GM10248 (cell line): ENCODE data around the gene MATN4.

Source experiments
- CTCF ChIA-PET: fragments of 300-600 bp; sonication (Branson Sonifier 250); formaldehyde crosslinking; extraction: SDS; loops from one replicate; lab custom pipeline; 2021; ENCODE audit warnings: antibody characterized with exemption; lab: Yijun Ruan, JAX
- POLR2A ChIA-PET: fragments of 350-650 bp; sonication (Branson Sonifier 250); formaldehyde crosslinking; extraction: SDS; loops from one replicate; lab custom pipeline; 2020; ENCODE audit warnings: antibody characterized with exemption; lab: Yijun Ruan, JAX
- DNase-seq: peaks from one replicate; pipeline ENCODE4 v3.0.0; 2012; ENCODE audit errors: extremely low spot score
- CTCF ChIP-seq: IDR thresholded peaks from 2 replicates; pipeline ENCODE4 v1.5.1; 2012; ENCODE audit warnings: mild to moderate bottlenecking, low read depth; ENCODE audit errors: extremely low read depth, missing control alignments, control extremely low read depth

Gene MATN4

GRCh38 chr20:45325371-45325770 lies 17.3 kb upstream of the MATN4 start:
- CTCF ChIA-PET: interaction anchor here (0.8 to 8.1 kb wide), 3 partner anchors 34 to 446 kb away, joined by 3 to 71 read pairs (median 8); no protein-coding TSS in a partner anchor
- DNase-seq: no peak
- POLR2A ChIA-PET: no interaction called here
- no peak for TF ChIP-seq CTCF

GRCh38 chr20:45323731-45324130 lies 15.6 kb upstream of the MATN4 start:
- ChIA-PET POLR2A (no interaction called here), CTCF (interaction anchor here (0.8 to 8.1 kb wide), 11 partner anchors 8 to 447 kb away, joined by 3 to 71 read pairs (median 8); partner anchors contain the start of gene SYS1)
- no peak for DNase-seq
- no peak for TF ChIP-seq CTCF

- TF ChIP-seq CTCF: peak; percentile 15
- peak; percentile 63 for DNase-seq
- CTCF ChIA-PET: interaction anchor here (0.8 to 8.1 kb wide), 13 partner anchors 9 to 448 kb away, joined by 3 to 71 read pairs (median 7); partner anchors contain the start of gene SYS1
- POLR2A ChIA-PET: no interaction called here
Measured at GRCh38 chr20:45322952-45323383, 14.9 kb upstream of the MATN4 start.

DNA sequence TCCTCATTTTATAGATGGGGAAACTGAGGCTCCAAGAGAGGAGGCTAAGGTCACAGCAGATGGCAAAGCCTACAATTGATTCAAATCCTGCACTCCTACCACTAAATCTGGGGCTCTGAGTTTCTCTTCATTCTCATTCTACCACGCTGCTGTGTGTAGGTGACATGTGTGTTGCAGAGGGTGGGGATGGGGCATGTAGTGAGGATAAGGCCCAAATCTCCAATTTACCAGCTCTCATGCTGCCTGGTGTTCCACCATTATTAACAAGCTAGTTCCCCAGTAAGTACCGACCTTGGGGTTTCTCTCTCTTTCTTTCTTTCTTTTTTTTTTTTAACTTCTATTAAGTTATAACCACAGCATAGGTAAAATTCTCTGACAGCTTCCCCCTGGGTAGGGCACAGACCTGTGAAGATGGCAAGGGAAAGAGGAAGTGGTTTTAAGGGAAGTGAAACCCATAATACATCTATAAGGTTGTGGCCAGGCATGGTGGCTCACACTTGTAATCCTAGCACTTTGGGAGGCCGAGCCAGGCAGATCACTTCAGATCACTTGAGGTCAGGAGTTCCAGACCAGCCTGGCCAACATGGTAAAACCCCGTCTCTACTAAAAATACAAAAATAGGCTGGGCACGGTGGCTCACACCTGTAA lies 13.0 kb upstream of the MATN4 start:
- CTCF ChIA-PET: interaction anchor here (0.9 to 8.1 kb wide), 12 partner anchors 9 to 449 kb away, joined by 3 to 71 read pairs (median 6); no protein-coding TSS in a partner anchor
- no peak for DNase-seq
- POLR2A ChIA-PET: no interaction called here
- no peak for TF ChIP-seq CTCF

GRCh38 chr20:45318948-45319347 lies 10.8 kb upstream of the MATN4 start:
- TF ChIP-seq CTCF: no peak
- ChIA-PET CTCF (interaction anchor here (0.7 to 8.1 kb wide), 31 partner anchors 10 to 461 kb away, joined by 3 to 71 read pairs (median 5); partner anchors contain the start of genes MATN4, PIGT and SYS1), POLR2A (no interaction called here)
- DNase-seq: no peak

GRCh38 chr20:45318386-45318939 lies 10.4 kb upstream of the MATN4 start:
- CTCF ChIA-PET: interaction anchor here (0.7 to 8.1 kb wide), 31 partner anchors 10 to 462 kb away, joined by 3 to 71 read pairs (median 5); partner anchors contain the start of genes MATN4, PIGT and SYS1
- no peak for TF ChIP-seq CTCF
- DNase-seq: no peak
- POLR2A ChIA-PET: no interaction called here
